ENCODE results near the gene TMOD2.

Gene TMOD2

GRCh38 chr15:51736069-51736468, 15.3 kb upstream of the TMOD2 start:
- peak; percentile 14 to 31 for DNase-seq

GRCh38 chr15:51736751-51737521, 14.5 kb upstream of the TMOD2 start:
- DNase-seq: peak; percentile 66 to 67

GRCh38 chr15:51737522-51738305, 13.7 kb upstream of the TMOD2 start, which contains the start of gene LYSMD2:
Gene LYSMD2, minus strand, starts transcription at chr15:51737655. Its CDS starts 33 bp downstream, at chr15:51737622.
- peak; percentile 64 to 76 for DNase-seq

- no peak for DNase-seq
Measured at GRCh38 chr15:51738553-51738952, 12.8 kb upstream of the TMOD2 start.

- DNase-seq: no peak
Measured at GRCh38 chr15:51739061-51739712, 12.2 kb upstream of the TMOD2 start.

- DNase-seq: no peak
Measured at GRCh38 chr15:51749307-51749706, 2.1 kb upstream of the TMOD2 start.

- no peak for DNase-seq
Measured at GRCh38 chr15:51750186-51750585, 1.2 kb upstream of the TMOD2 start.

- DNase-seq: peak in 1 of 2 donors; percentile 40
Measured at GRCh38 chr15:51751697-51752683, 593 bp downstream of the TMOD2 start.

GRCh38 chr15:51752888-51753287, 1.5 kb downstream of the TMOD2 start:
- DNase-seq: no peak

- no peak for DNase-seq
Measured at GRCh38 chr15:51754267-51754666, 2.9 kb downstream of the TMOD2 start.

GRCh38 chr15:51755790-51756189, 4.4 kb downstream of the TMOD2 start:
- DNase-seq: no peak

- no peak for DNase-seq
Measured at GRCh38 chr15:51756482-51756881, 5.1 kb downstream of the TMOD2 start.

- DNase-seq: no peak
Measured at GRCh38 chr15:51757450-51757849, 6.1 kb downstream of the TMOD2 start.

GRCh38 chr15:51758645-51759044, 7.2 kb downstream of the TMOD2 start:
- DNase-seq: no peak

GRCh38 chr15:51759557-51760070, 8.2 kb downstream of the TMOD2 start:
- DNase-seq: no peak

GRCh38 chr15:51760805-51761204, 9.4 kb downstream of the TMOD2 start:
- no peak for DNase-seq

GRCh38 chr15:51765751-51766150, 14.4 kb downstream of the TMOD2 start:
- DNase-seq: no peak

- DNase-seq: no peak
Measured at GRCh38 chr15:51766341-51766740, 14.9 kb downstream of the TMOD2 start.

- DNase-seq: no peak
Measured at GRCh38 chr15:51768018-51768417, 16.6 kb downstream of the TMOD2 start.

- no peak for DNase-seq
Measured at GRCh38 chr15:51770902-51771301, 19.5 kb downstream of the TMOD2 start.

- no peak for DNase-seq
Measured at GRCh38 chr15:51771773-51772172, 20.4 kb downstream of the TMOD2 start.

- no peak for DNase-seq
Measured at GRCh38 chr15:51774916-51775315, 23.5 kb downstream of the TMOD2 start.

All from stimulated activated CD4-positive, alpha-beta T cell treated with anti-CD3 and anti-CD28 coated beads, Interleukin-2, amount 100 ng/mL, for 24 hours (primary cell).